GM12865 (cell line): ENCODE data around the gene CDK15.

Experiments used
- DNase-seq: peaks from one replicate; pipeline ENCODE4 v3.0.0; 2010; ENCODE audit warnings: low read depth
- H3K4me3 ChIP-seq: 2 replicates; pipeline ENCODE4 v1.5.1; 2011; ENCODE audit warnings: mild to moderate bottlenecking, low read depth, low read length, control low read depth
- CTCF ChIP-seq: IDR thresholded peaks from 2 replicates; pipeline ENCODE4 v1.5.1; 2011; ENCODE audit warnings: low read length, control low read depth, low read depth, inconsistent platforms; ENCODE audit not compliant: insufficient read depth; ENCODE audit errors: missing control alignments

The CDK15 gene

DNA sequence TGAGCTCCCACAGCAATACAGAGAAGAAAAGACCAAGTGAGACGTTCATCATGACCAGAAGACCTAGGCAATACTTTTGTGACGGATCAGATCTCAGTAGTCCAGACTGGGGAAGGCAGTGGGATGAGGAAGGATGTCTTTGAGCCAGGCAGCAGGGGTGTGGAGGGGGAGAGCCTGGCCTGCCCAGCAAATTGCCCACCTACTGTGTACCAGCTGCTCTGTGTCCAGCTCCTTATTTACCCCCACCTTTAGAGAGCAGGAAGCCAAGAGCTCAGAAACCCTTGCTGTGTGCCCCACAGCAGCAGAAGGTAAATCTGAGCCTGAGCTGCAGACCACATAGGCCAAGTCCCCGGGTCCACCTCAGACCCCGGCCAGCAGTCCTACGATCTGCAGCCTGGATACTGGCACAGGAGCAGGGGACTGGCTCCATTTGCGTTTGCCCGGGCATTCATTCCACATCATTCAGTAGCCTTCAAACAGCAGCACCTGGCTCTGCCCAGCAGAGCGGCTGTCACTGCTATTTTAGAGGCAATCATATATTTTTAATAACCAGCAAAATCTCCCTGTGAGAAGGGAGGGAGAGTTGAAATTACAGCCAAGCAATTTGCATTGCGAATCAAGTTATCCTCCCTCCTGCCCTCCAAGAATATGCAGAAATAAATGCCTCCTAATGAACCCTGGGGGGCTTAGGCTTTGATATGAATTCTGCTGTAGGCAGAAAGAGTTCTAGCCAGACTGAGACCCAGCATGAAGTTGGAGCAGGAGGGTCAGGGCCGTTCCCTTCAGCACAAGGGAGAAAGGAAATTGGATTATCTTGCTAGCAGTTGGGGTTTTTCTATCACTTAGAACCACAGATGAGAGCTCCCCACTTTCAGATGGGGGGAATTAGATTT lies 117.3 kb downstream of the CDK15 start:
- no peak for DNase-seq
- TF ChIP-seq CTCF = no peak
- no peak overlapping the region for H3K4me3 ChIP-seq

DNA sequence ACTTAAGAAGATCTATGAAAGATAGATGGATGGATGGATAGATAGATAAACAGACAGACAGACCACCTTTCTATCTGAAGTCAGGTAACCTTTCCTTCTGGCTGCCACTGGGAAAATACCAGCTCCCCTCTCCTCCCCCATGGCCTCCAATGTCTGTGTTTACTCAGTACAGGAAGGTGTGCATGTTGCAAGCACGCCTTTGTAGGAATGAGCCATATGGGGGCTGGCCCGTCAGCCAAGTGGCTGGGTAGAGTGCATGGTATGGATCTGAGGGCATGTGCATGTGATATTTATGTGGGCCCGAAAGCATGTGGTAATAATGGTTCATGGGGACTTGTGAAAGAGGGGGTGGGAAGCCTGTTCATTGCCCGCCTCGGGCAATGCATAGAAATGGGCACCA lies 118.1 kb downstream of the CDK15 start:
- TF ChIP-seq CTCF = no peak
- no peak for DNase-seq

DNA sequence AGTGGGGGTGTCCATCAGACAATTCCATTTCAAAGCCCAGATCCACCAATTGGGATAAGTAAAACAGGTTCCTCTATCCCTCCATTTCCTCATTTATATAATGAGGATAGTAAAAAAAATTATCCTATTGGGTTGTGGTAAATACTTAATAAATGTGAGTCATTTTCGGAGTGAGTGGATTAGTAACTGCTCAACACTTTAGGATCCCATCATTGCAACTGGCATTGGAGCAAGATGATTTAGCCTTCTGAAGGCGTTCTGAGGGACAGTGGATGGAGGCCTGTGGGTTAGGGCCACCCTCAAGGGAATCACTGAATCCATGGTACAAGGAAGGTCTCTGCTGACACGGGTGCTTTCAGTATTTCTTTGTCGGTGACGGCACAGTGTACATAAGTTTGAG lies 118.7 kb downstream of the CDK15 start:
- no peak for TF ChIP-seq CTCF
- no peak overlapping the region for H3K4me3 ChIP-seq
- no peak for DNase-seq

More for the DNA sequence above, 118.1 kb downstream of the CDK15 start:
- no peak overlapping the region for H3K4me3 ChIP-seq

- no peak for DNase-seq
- no peak overlapping the region for H3K4me3 ChIP-seq
- TF ChIP-seq CTCF = no peak
These were observed 119.7 kb downstream of the CDK15 start for GRCh38 chr2:201926067-201926466.

DNA sequence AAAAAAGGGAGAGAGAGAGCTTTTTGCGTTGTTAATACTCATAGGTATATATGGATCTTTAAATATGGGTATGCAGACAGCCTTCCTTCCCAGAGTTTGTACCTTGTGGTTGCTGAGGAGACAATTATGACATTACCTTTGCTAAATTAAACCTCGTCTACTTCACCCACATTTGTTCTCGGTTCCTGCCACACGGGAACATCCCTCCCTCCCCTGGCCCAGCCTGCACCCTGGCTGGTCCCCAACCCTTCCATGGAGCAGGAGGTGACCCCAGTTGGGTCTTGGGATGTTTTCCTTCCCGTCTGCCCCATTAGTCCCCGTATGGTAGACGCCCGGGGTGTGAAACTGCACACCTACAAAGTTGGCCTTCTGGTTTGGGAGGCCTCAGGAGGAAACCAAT lies 122.0 kb downstream of the CDK15 start:
- no peak for TF ChIP-seq CTCF
- no peak for DNase-seq
- H3K4me3 ChIP-seq = no peak overlapping the region

DNA sequence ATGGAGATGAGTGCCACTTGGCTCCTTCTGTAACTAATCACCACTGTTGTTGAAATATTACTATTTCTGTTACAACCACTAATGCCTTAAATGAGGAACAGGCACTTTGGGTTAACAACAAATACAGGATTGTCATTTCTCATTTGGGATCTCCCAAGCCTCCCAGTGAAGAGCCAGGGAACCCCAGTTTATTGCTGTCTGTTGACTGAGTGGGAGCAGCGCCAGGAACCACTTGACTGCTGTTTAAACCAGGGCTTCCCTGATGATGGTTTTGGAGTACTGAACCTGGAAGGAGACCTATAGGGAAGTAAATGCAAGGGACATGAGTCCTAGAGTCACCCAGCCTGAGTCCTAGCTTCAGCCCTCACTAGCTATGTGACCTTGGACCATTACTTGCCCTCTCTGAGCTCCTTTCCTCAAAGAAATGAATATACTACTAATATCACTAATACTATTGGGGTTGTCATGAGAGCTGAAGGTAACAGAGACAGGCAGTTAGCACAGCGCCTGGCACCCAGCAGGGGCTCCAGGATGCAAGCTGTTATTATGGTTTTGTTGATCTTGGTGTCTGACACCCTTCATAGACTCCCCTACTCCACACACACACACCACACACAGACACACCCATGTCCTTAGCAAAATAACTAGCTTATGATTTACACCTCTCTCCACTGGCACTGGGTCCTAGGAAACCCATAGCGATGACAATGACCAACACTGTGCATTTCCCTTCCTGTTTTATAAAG lies 123.1 kb downstream of the CDK15 start:
- no peak for DNase-seq
- no peak for TF ChIP-seq CTCF
- H3K4me3 ChIP-seq = no peak overlapping the region

GRCh38 chr2:201930043-201930442 lies 123.7 kb downstream of the CDK15 start:
- DNase-seq = no peak
- no peak overlapping the region for H3K4me3 ChIP-seq
- TF ChIP-seq CTCF = no peak
